HEK293 (cell line): ENCODE measurements around the gene APOE.

Experiments
- EGR2 ChIP-seq: fragments of 450-650 bp; formaldehyde crosslinking; IDR thresholded peaks from 2 replicates; pipeline ENCODE4 v1.5.1; 2016; ENCODE audit warnings: low read depth, missing biosample characterization, missing genetic modification characterization
- GLIS1 ChIP-seq: fragments of 450-650 bp; formaldehyde crosslinking; IDR thresholded peaks from 2 replicates; pipeline ENCODE4 v1.5.1; 2016; ENCODE audit warnings: missing biosample characterization, missing genetic modification characterization
- HIC1 ChIP-seq: fragments of 450-650 bp; formaldehyde crosslinking; IDR thresholded peaks from 2 replicates; pipeline ENCODE4 v1.5.1; 2016; ENCODE audit warnings: missing biosample characterization, missing genetic modification characterization
- MEIS1 ChIP-seq: sonication (generic); formaldehyde crosslinking; IDR thresholded peaks from 2 replicates; pipeline ENCODE4 v1.8.1; 2022; ENCODE audit warnings: missing genetic modification reagents, mild to moderate bottlenecking, borderline replicate concordance
- MYNN ChIP-seq: fragments of 450-650 bp; formaldehyde crosslinking; IDR thresholded peaks from 2 replicates; pipeline ENCODE4 v1.5.1; 2016; ENCODE audit warnings: missing biosample characterization, missing genetic modification characterization, borderline replicate concordance
- PBX3 ChIP-seq: sonication (generic); formaldehyde crosslinking; IDR thresholded peaks from 2 replicates; pipeline ENCODE4 v1.8.1; 2022; ENCODE audit warnings: mild to moderate bottlenecking, moderate library complexity, missing genetic modification reagents
- TCF7L2 ChIP-seq: IDR thresholded peaks from 2 replicates; pipeline ENCODE4 v1.6.1; 2011; ENCODE audit warnings: low read depth, mild to moderate bottlenecking, inconsistent platforms, low read length, moderate library complexity, borderline replicate concordance
- TSHZ1 ChIP-seq: fragments of 450-650 bp; formaldehyde crosslinking; IDR thresholded peaks from 2 replicates; pipeline ENCODE4 v1.5.1; 2016; ENCODE audit warnings: missing biosample characterization, missing genetic modification characterization, borderline replicate concordance
- WT1 ChIP-seq: fragments of 450-650 bp; formaldehyde crosslinking; IDR thresholded peaks from 2 replicates; pipeline ENCODE4 v1.5.1; 2016; ENCODE audit warnings: missing biosample characterization, missing genetic modification characterization
- ZBTB21 ChIP-seq: fragments of 450-650 bp; formaldehyde crosslinking; IDR thresholded peaks from 2 replicates; pipeline ENCODE4 v1.5.1; 2017; ENCODE audit warnings: missing biosample characterization, missing genetic modification characterization
- ZFP37 ChIP-seq: fragments of 450-650 bp; formaldehyde crosslinking; IDR thresholded peaks from 2 replicates; pipeline ENCODE4 v1.5.1; 2016; ENCODE audit warnings: missing biosample characterization, missing genetic modification characterization
- ZFP69B ChIP-seq: fragments of 450-650 bp; formaldehyde crosslinking; IDR thresholded peaks from 2 replicates; pipeline ENCODE4 v1.5.1; 2016; ENCODE audit warnings: missing biosample characterization, missing genetic modification characterization
- ZNF157 ChIP-seq: fragments of 450-650 bp; formaldehyde crosslinking; IDR thresholded peaks from 2 replicates; pipeline ENCODE4 v1.5.1; 2016; ENCODE audit warnings: missing biosample characterization, missing genetic modification characterization
- ZNF16 ChIP-seq: fragments of 450-650 bp; formaldehyde crosslinking; IDR thresholded peaks from 2 replicates; pipeline ENCODE4 v1.5.1; 2016; ENCODE audit warnings: low read depth, missing biosample characterization, missing genetic modification characterization
- ZNF174 ChIP-seq: fragments of 450-650 bp; formaldehyde crosslinking; IDR thresholded peaks from 2 replicates; pipeline ENCODE4 v1.5.0; 2017; ENCODE audit warnings: missing biosample characterization, mild to moderate bottlenecking, missing genetic modification characterization
- ZNF2 ChIP-seq: fragments of 450-650 bp; formaldehyde crosslinking; IDR thresholded peaks from 2 replicates; pipeline ENCODE4 v1.5.1; 2016; ENCODE audit warnings: missing biosample characterization, missing genetic modification characterization
- ZNF214 ChIP-seq: fragments of 450-650 bp; formaldehyde crosslinking; IDR thresholded peaks from 2 replicates; pipeline ENCODE4 v1.5.1; 2017; ENCODE audit warnings: missing biosample characterization, mild to moderate bottlenecking, missing genetic modification characterization, borderline replicate concordance
- ZNF239 ChIP-seq: fragments of 450-650 bp; formaldehyde crosslinking; IDR thresholded peaks from 2 replicates; pipeline ENCODE4 v1.5.1; 2016; ENCODE audit warnings: missing biosample characterization, missing genetic modification characterization
- ZNF266 ChIP-seq: fragments of 450-650 bp; formaldehyde crosslinking; IDR thresholded peaks from 2 replicates; pipeline ENCODE4 v1.5.1; 2016; ENCODE audit warnings: missing biosample characterization, missing genetic modification characterization, low read depth
- ZNF274 ChIP-seq, 2 experiments: fragments of 200-500 bp in 1 of 2; fragments of 450-650 bp in 1 of 2; sonication (Bioruptor generic) in 1 of 2; formaldehyde crosslinking in 1 of 2; IDR thresholded peaks; 2 replicates each; pipeline versions ENCODE4 v1.5.1 to v1.6.1; 2014 to 2016; ENCODE audit warnings: borderline replicate concordance in 1 of 2, inconsistent platforms in 1 of 2, low read length in 1 of 2, missing biosample characterization in 1 of 2, missing genetic modification characterization in 1 of 2
- ZNF366 ChIP-seq: fragments of 450-650 bp; formaldehyde crosslinking; conservative IDR thresholded peaks from 2 replicates; pipeline ENCODE4 v1.5.1; 2016; ENCODE audit warnings: missing biosample characterization, missing genetic modification characterization
- ZNF426 ChIP-seq: fragments of 450-650 bp; formaldehyde crosslinking; IDR thresholded peaks from 2 replicates; pipeline ENCODE4 v1.5.1; 2017; ENCODE audit warnings: missing biosample characterization, missing genetic modification characterization, mild to moderate bottlenecking, inconsistent platforms, moderate library complexity
- ZNF501 ChIP-seq: fragments of 450-650 bp; formaldehyde crosslinking; IDR thresholded peaks from 2 replicates; pipeline ENCODE4 v1.5.1; 2016; ENCODE audit warnings: missing biosample characterization, missing genetic modification characterization
- ZNF513 ChIP-seq: fragments of 450-650 bp; IDR thresholded peaks from 2 replicates; pipeline ENCODE4 v1.5.1; 2018; ENCODE audit warnings: missing biosample characterization, missing genetic modification characterization
- ZNF561 ChIP-seq: fragments of 450-650 bp; IDR thresholded peaks from 2 replicates; pipeline ENCODE4 v1.5.1; 2018; ENCODE audit warnings: missing biosample characterization, missing genetic modification characterization, borderline replicate concordance
- ZNF660 ChIP-seq: fragments of 450-650 bp; IDR thresholded peaks from 2 replicates; pipeline ENCODE4 v1.5.1; 2018; ENCODE audit warnings: missing biosample characterization, mild to moderate bottlenecking, missing genetic modification characterization
- ZNF747 ChIP-seq: fragments of 450-650 bp; formaldehyde crosslinking; IDR thresholded peaks from 2 replicates; pipeline ENCODE4 v1.5.1; 2016; ENCODE audit warnings: missing biosample characterization, missing genetic modification characterization
- ZNF76 ChIP-seq: fragments of 450-650 bp; formaldehyde crosslinking; IDR thresholded peaks from 2 replicates; pipeline ENCODE4; 2016; ENCODE audit warnings: low read depth, missing biosample characterization, missing genetic modification characterization, borderline replicate concordance

APOE gene

GRCh38 chr19:44905437-44906160 is at the start of gene APOE (continued):
- no peak for TF ChIP-seq TSHZ1 (tag by site-specific recombination)
- TF ChIP-seq PBX3 (CRISPR knock-in tag): no peak
- no peak for TF ChIP-seq HIC1 (tag by site-specific recombination)
- no peak for TF ChIP-seq TCF7L2
- TF ChIP-seq ZNF157 (tag by site-specific recombination): no peak
- TF ChIP-seq ZNF561 (tag by site-specific recombination): no peak
- TF ChIP-seq EGR2 (tag by site-specific recombination): peak; percentile 68
- TF ChIP-seq ZFP69B (tag by site-specific recombination): no peak
- TF ChIP-seq ZNF214: no peak
- TF ChIP-seq ZNF426 (tag by site-specific recombination): no peak
- TF ChIP-seq ZNF274 (IDR thresholded peaks at IDR 0.05; ENCODE audit: low read length): no peak
- no peak for TF ChIP-seq ZNF274 (tag by site-specific recombination; IDR thresholded peaks at IDR 0.05; ENCODE audit: borderline replicate concordance)
- no peak for TF ChIP-seq ZNF266 (tag by site-specific recombination)
- TF ChIP-seq ZNF501 (tag by site-specific recombination): no peak
- peak; percentile 73 for TF ChIP-seq WT1 (tag by site-specific recombination)
- TF ChIP-seq GLIS1 (tag by site-specific recombination): peak; percentile 78
- no peak for TF ChIP-seq ZNF747 (tag by site-specific recombination)
- TF ChIP-seq MEIS1 (CRISPR knock-in tag): no peak
- TF ChIP-seq ZNF239: no peak
- TF ChIP-seq MYNN (tag by site-specific recombination): no peak
- no peak for TF ChIP-seq ZNF2 (tag by site-specific recombination)
- TF ChIP-seq ZNF660 (tag by site-specific recombination): no peak
- TF ChIP-seq ZNF76 (tag by site-specific recombination): no peak
- no peak for TF ChIP-seq ZNF366 (tag by site-specific recombination)
- TF ChIP-seq ZBTB21 (tag by site-specific recombination): no peak
- TF ChIP-seq ZFP37 (tag by site-specific recombination): no peak
- no peak for TF ChIP-seq ZNF174 (tag by site-specific recombination)
- TF ChIP-seq ZNF16 (tag by site-specific recombination): no peak
- TF ChIP-seq ZNF513 (tag by site-specific recombination): no peak
